ENCODE results near the gene HFM1. TPM values are rescaled to one million over a fixed set of nuclear protein-coding genes. Genes with fewer than 3 reads are reported as not detected.

The HFM1 gene
- polyA plus RNA-seq, 3 donors = not detected

DNA sequence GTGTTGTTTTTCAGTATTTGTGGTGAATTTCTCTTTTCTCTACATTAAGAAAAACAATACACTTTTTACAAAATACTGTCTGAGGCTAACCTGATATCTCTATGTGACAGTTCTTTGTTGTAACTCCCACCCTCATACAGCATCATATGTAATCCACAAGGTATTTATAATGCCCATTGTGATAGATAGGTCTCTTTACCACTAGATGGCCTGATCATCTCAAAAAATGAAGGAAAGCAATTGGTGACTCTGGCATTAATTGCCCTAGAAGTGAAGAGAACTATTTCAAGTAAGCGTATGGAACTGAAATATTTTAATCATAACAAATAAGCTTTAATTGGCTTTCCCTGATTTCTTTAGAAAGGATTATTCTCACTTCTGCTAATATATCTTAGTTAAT lies 36.2 kb upstream of the HFM1 start:
- Mint-ChIP-seq H3K9me3 (peaks cover 0 to 16% (median 9%) of the 10 kb centered on the region in 7 donors), H3K4me1 (no peaks in the 10 kb centered on the region), H3K36me3 (no peaks in the 10 kb centered on the region), H3K4me3 (no peak overlapping the region), H3K27me3 (ENCODE audit: low read depth in 3 of 3) (peaks cover 2 to 4% (median 4%) of the 10 kb centered on the region in 3 donors), H3K27ac (no peak overlapping the region)
- no peak for DNase-seq
- TF ChIP-seq, protein P1, sequence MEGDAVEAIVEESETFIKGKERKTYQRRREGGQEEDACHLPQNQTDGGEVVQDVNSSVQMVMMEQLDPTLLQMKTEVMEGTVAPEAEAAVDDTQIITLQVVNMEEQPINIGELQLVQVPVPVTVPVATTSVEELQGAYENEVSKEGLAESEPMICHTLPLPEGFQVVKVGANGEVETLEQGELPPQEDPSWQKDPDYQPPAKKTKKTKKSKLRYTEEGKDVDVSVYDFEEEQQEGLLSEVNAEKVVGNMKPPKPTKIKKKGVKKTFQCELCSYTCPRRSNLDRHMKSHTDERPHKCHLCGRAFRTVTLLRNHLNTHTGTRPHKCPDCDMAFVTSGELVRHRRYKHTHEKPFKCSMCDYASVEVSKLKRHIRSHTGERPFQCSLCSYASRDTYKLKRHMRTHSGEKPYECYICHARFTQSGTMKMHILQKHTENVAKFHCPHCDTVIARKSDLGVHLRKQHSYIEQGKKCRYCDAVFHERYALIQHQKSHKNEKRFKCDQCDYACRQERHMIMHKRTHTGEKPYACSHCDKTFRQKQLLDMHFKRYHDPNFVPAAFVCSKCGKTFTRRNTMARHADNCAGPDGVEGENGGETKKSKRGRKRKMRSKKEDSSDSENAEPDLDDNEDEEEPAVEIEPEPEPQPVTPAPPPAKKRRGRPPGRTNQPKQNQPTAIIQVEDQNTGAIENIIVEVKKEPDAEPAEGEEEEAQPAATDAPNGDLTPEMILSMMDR (IDR thresholded peaks at IDR 0.05) = no peak
- Histone ChIP-seq H3K36me3 (replicated peaks in 1 of 2; ENCODE audit: control insufficient read depth in 1 of 2, insufficient read depth in 2 of 2, low read length in 2 of 2) (no peaks in the 10 kb centered on the region), H3K9me3 (replicated peaks in 1 of 2; ENCODE audit: control insufficient read depth in 1 of 2, insufficient read depth in 1 of 2, low read length in 2 of 2) (peaks cover 0 to 4% of the 10 kb centered on the region in 2 donors), H3K9ac (ENCODE audit: insufficient read depth, low read length, poor library complexity, severe bottlenecking) (no peak overlapping the region), H3K4me2 (replicated peaks; ENCODE audit: extremely low read depth, low read length, poor library complexity, severe bottlenecking) (no peak overlapping the region), H3K27me3 (ENCODE audit: control insufficient read depth in 2 of 2, insufficient read depth in 2 of 2, low read length in 2 of 2) (no peaks in the 10 kb centered on the region), H3K79me2 (ENCODE audit: insufficient read depth, low read length) (no peaks in the 10 kb centered on the region), H3K4me1 (ENCODE audit: control insufficient read depth in 1 of 2, insufficient read depth in 2 of 2, low read length in 2 of 2) (no peaks in the 10 kb centered on the region), H2AFZ (ENCODE audit: insufficient read depth, low read depth, low read length, poor library complexity, severe bottlenecking) (no peak overlapping the region), H3K27ac (ENCODE audit: low read depth in 1 of 2, low read length in 2 of 2) (no peak overlapping the region), H3K4me3 (replicated peaks in 1 of 3; ENCODE audit: low read depth in 2 of 3, low read length in 3 of 3) (no peak overlapping the region), H4K20me1 (ENCODE audit: insufficient read depth, low read length) (no peaks in the 10 kb centered on the region)
- WGBS (ENCODE audit: insufficient coverage) = no CpG with 5 or more reads among the region's 1 CpG
- intact Hi-C loops (cut with micrococcal nuclease) = no loop called here

DNA sequence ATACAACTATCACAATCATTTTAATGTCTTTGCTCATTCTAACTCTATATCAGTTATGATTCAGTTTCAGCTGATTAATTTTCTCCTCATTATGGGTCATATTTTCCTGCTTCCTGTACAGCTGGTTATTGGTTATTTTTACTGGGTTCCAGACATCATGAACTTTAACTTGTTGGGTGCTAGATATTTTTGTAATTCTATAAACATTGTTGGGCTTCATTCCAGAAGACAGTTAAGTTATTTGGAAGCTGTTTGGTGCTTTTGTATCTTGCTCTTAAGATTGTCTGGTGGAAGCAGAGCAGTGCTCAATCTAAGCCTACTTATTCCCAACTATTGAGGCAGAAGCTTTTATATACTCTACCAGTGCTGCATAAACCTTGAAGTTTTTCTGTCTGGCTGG lies 34.4 kb upstream of the HFM1 start:
- Mint-ChIP-seq H3K36me3 (no peaks in the 10 kb centered on the region), H3K4me1 (no peaks in the 10 kb centered on the region), H3K9me3 (peaks cover 0 to 11% (median 9%) of the 10 kb centered on the region in 7 donors), H3K27me3 (ENCODE audit: low read depth in 3 of 3) (peaks cover 2 to 7% (median 4%) of the 10 kb centered on the region in 3 donors), H3K4me3 (no peak overlapping the region), H3K27ac (no peak overlapping the region)
- Histone ChIP-seq H2AFZ (ENCODE audit: insufficient read depth, low read depth, low read length, poor library complexity, severe bottlenecking) (no peak overlapping the region), H3K9ac (ENCODE audit: insufficient read depth, low read length, poor library complexity, severe bottlenecking) (no peak overlapping the region), H4K20me1 (ENCODE audit: insufficient read depth, low read length) (no peaks in the 10 kb centered on the region), H3K27me3 (ENCODE audit: control insufficient read depth in 2 of 2, insufficient read depth in 2 of 2, low read length in 2 of 2) (no peaks in the 10 kb centered on the region), H3K4me1 (ENCODE audit: control insufficient read depth in 1 of 2, insufficient read depth in 2 of 2, low read length in 2 of 2) (no peaks in the 10 kb centered on the region), H3K27ac (ENCODE audit: low read depth in 1 of 2, low read length in 2 of 2) (no peak overlapping the region), H3K4me3 (replicated peaks in 1 of 3; ENCODE audit: low read depth in 2 of 3, low read length in 3 of 3) (no peak overlapping the region), H3K4me2 (replicated peaks; ENCODE audit: extremely low read depth, low read length, poor library complexity, severe bottlenecking) (no peak overlapping the region), H3K79me2 (ENCODE audit: insufficient read depth, low read length) (no peaks in the 10 kb centered on the region), H3K36me3 (replicated peaks in 1 of 2; ENCODE audit: control insufficient read depth in 1 of 2, insufficient read depth in 2 of 2, low read length in 2 of 2) (no peaks in the 10 kb centered on the region), H3K9me3 (replicated peaks in 1 of 2; ENCODE audit: control insufficient read depth in 1 of 2, insufficient read depth in 1 of 2, low read length in 2 of 2) (peaks cover 0 to 4% of the 10 kb centered on the region in 2 donors)
- TF ChIP-seq, protein P1 (IDR thresholded peaks at IDR 0.05) = no peak
- no peak for DNase-seq
- intact Hi-C loops (cut with micrococcal nuclease) = no loop called here

All from CD14-positive monocyte (primary cell).